WTC11 (cell line): ENCODE data around the gene ENTPD6. TPM values are rescaled to one million over a fixed set of nuclear protein-coding genes. Genes with fewer than 3 reads are reported as not detected.

Experiments
- ATAC-seq: fragments of 200-7000 bp; cut with Tn5 transposase; 2 replicates; pipeline ENCODE4 v1.10.0; 2021; ENCODE audit warnings: mild to moderate bottlenecking, moderate library complexity
- CTCF ChIA-PET: fragments of 300-600 bp; sonication (Branson Sonifier 250); formaldehyde crosslinking; loops from one replicate; lab custom pipeline; 2021; ENCODE audit warnings: antibody characterized with exemption; lab: Charles Lee
- POLR2A ChIA-PET: fragments of 350-600 bp; sonication (Branson Sonifier 250); formaldehyde crosslinking; loops from one replicate; lab custom pipeline; 2021; ENCODE audit warnings: antibody characterized with exemption; lab: Charles Lee
- DNase-seq: peaks from one replicate; pipeline ENCODE4 v3.0.0; 2021; ENCODE audit warnings: low spot score
- H3K27ac Mint-ChIP-seq: 2 replicates; pipeline ENCODE4 v1.8.0; 2021; ENCODE audit warnings: mixed read lengths
- H3K27me3 Mint-ChIP-seq: 2 replicates; pipeline ENCODE4 v1.8.0; 2021; ENCODE audit warnings: low read depth, mild to moderate bottlenecking, moderate library complexity, mixed read lengths
- H3K36me3 Mint-ChIP-seq: 2 replicates; pipeline ENCODE4 v1.8.0; 2021; ENCODE audit warnings: mixed read lengths
- H3K4me1 Mint-ChIP-seq: 2 replicates; pipeline ENCODE4 v1.8.0; 2022; ENCODE audit warnings: mixed read lengths
- H3K4me3 Mint-ChIP-seq: 2 replicates; pipeline ENCODE4 v1.8.0; 2021; ENCODE audit warnings: mild to moderate bottlenecking, moderate library complexity, mixed read lengths
- H3K9me3 Mint-ChIP-seq: 2 replicates; pipeline ENCODE4 v1.8.0; 2021; ENCODE audit warnings: mixed read lengths
- AR ChIP-seq: fragments of 250-450 bp; sonication (Bioruptor Pico); IDR thresholded peaks from 2 replicates; pipeline ENCODE4 v1.9.0; 2021; ENCODE audit warnings: mild to moderate bottlenecking
- ATF1 ChIP-seq: sonication (generic); formaldehyde crosslinking; IDR thresholded peaks from 2 replicates; pipeline ENCODE4 v1.8.1; 2023; ENCODE audit warnings: mild to moderate bottlenecking, moderate library complexity, missing genetic modification reagents
- CBFB ChIP-seq: sonication (generic); formaldehyde crosslinking; IDR thresholded peaks from 2 replicates; pipeline ENCODE4 v1.8.1; 2022; ENCODE audit warnings: mild to moderate bottlenecking, low read depth, missing genetic modification reagents
- E2F5 ChIP-seq: sonication (generic); formaldehyde crosslinking; IDR thresholded peaks from 2 replicates; pipeline ENCODE4 v1.8.1; 2022; ENCODE audit warnings: mild to moderate bottlenecking, moderate library complexity, missing genetic modification reagents
- EMX1 ChIP-seq: fragments of 250-450 bp; sonication (Bioruptor Pico); IDR thresholded peaks from 2 replicates; pipeline ENCODE4 v1.8.0; 2021; ENCODE audit warnings: mild to moderate bottlenecking
- ERG ChIP-seq: fragments of 250-450 bp; sonication (Bioruptor Pico); IDR thresholded peaks from 2 replicates; pipeline ENCODE4 v1.8.0; 2021; ENCODE audit warnings: mild to moderate bottlenecking
- FOXK1 ChIP-seq: sonication (generic); formaldehyde crosslinking; IDR thresholded peaks from 2 replicates; pipeline ENCODE4 v1.8.0; 2022; ENCODE audit warnings: mild to moderate bottlenecking, moderate library complexity, missing genetic modification reagents
- FOXP1 ChIP-seq: sonication (generic); formaldehyde crosslinking; IDR thresholded peaks from 2 replicates; pipeline ENCODE4 v1.8.0; 2022; ENCODE audit warnings: missing genetic modification reagents, mild to moderate bottlenecking, moderate library complexity, borderline replicate concordance
- GRHL2 ChIP-seq: fragments of 250-450 bp; sonication (Bioruptor Pico); IDR thresholded peaks from 2 replicates; pipeline ENCODE4 v1.8.0; 2022; ENCODE audit warnings: mild to moderate bottlenecking, moderate library complexity; ENCODE audit not compliant: insufficient replicate concordance, severe bottlenecking
- GTF2I ChIP-seq: fragments of 250-450 bp; sonication (Bioruptor Pico); conservative IDR thresholded peaks from 2 replicates; pipeline ENCODE4 v1.4.0; 2021; ENCODE audit warnings: mild to moderate bottlenecking
- JUN ChIP-seq: sonication (generic); formaldehyde crosslinking; IDR thresholded peaks from 2 replicates; pipeline ENCODE4 v1.8.0; 2023; ENCODE audit warnings: mild to moderate bottlenecking, missing genetic modification reagents
- KAT7 ChIP-seq: sonication (generic); formaldehyde crosslinking; IDR thresholded peaks from 2 replicates; pipeline ENCODE4 v1.8.1; 2023; ENCODE audit warnings: missing genetic modification reagents, mild to moderate bottlenecking, borderline replicate concordance
- MXD4 ChIP-seq: fragments of 250-450 bp; sonication (Bioruptor Pico); IDR thresholded peaks from 2 replicates; pipeline ENCODE4 v1.8.0; 2021; ENCODE audit warnings: mild to moderate bottlenecking, moderate library complexity, borderline replicate concordance
- NR2C2 ChIP-seq: sonication (generic); formaldehyde crosslinking; IDR thresholded peaks from 2 replicates; pipeline ENCODE4 v1.8.0; 2022; ENCODE audit warnings: mild to moderate bottlenecking, missing genetic modification reagents
- OVOL2 ChIP-seq: fragments of 250-450 bp; sonication (Bioruptor Pico); IDR thresholded peaks from 2 replicates; pipeline ENCODE4 v1.9.0; 2021; ENCODE audit warnings: mild to moderate bottlenecking, borderline replicate concordance
- PRRX2 ChIP-seq: fragments of 250-450 bp; sonication (Bioruptor Pico); IDR thresholded peaks from 2 replicates; pipeline ENCODE4 v1.8.0; 2021; ENCODE audit warnings: mild to moderate bottlenecking
- SMAD4 ChIP-seq: sonication (generic); formaldehyde crosslinking; IDR thresholded peaks from 2 replicates; pipeline ENCODE4 v1.8.0; 2022; ENCODE audit warnings: mild to moderate bottlenecking, missing genetic modification reagents
- SP1 ChIP-seq: sonication (generic); formaldehyde crosslinking; conservative IDR thresholded peaks from 2 replicates; pipeline ENCODE4 v1.8.1; 2022; ENCODE audit warnings: missing genetic modification reagents
- TEAD4 ChIP-seq: sonication (generic); formaldehyde crosslinking; IDR thresholded peaks from 2 replicates; pipeline ENCODE4 v1.8.0; 2022; ENCODE audit warnings: mild to moderate bottlenecking, missing genetic modification reagents
- USF1 ChIP-seq: sonication (generic); formaldehyde crosslinking; IDR thresholded peaks from 2 replicates; pipeline ENCODE4 v1.8.0; 2022; ENCODE audit warnings: mild to moderate bottlenecking, missing genetic modification reagents
- ZMAT4 ChIP-seq: fragments of 250-450 bp; sonication (Bioruptor Pico); IDR thresholded peaks from 2 replicates; pipeline ENCODE4 v1.9.0; 2021; ENCODE audit warnings: mild to moderate bottlenecking
- ZNF138 ChIP-seq: sonication (generic); formaldehyde crosslinking; conservative IDR thresholded peaks from 2 replicates; pipeline ENCODE4 v1.8.1; 2022; ENCODE audit warnings: mild to moderate bottlenecking, moderate library complexity, missing genetic modification reagents
- ZNF219 ChIP-seq: sonication (generic); formaldehyde crosslinking; IDR thresholded peaks from 2 replicates; pipeline ENCODE4 v1.8.0; 2023; ENCODE audit warnings: missing genetic modification reagents, mild to moderate bottlenecking, borderline replicate concordance
- ZNF263 ChIP-seq: sonication (generic); formaldehyde crosslinking; IDR thresholded peaks from 2 replicates; pipeline ENCODE4 v1.8.1; 2022; ENCODE audit warnings: low read depth, mild to moderate bottlenecking, moderate library complexity, missing genetic modification reagents
- ZNF396 ChIP-seq: fragments of 250-450 bp; sonication (Bioruptor Pico); IDR thresholded peaks from 2 replicates; pipeline ENCODE4 v1.8.0; 2021; ENCODE audit warnings: mild to moderate bottlenecking, moderate library complexity, borderline replicate concordance
- ZNF425 ChIP-seq: fragments of 250-450 bp; sonication (Bioruptor Pico); conservative IDR thresholded peaks from 2 replicates; pipeline ENCODE4 v1.9.0; 2021; ENCODE audit warnings: mild to moderate bottlenecking
- ZNF512 ChIP-seq: sonication (generic); formaldehyde crosslinking; IDR thresholded peaks from 2 replicates; pipeline ENCODE4 v1.8.1; 2022; ENCODE audit warnings: missing genetic modification reagents, borderline replicate concordance
- total RNA-seq: library from RNA; stranded (reverse); gene quantifications from 3 replicates; pipeline ENCODE4 v1.2.3, GENCODE V29; 2021

Gene ENTPD6
- total RNA-seq, 1 experiment from 2014 or later = 56.9 TPM

- no peak for ATAC-seq
Observed at GRCh38 chr20:25211273-25211672, 15.8 kb downstream of the ENTPD6 start.

DNA sequence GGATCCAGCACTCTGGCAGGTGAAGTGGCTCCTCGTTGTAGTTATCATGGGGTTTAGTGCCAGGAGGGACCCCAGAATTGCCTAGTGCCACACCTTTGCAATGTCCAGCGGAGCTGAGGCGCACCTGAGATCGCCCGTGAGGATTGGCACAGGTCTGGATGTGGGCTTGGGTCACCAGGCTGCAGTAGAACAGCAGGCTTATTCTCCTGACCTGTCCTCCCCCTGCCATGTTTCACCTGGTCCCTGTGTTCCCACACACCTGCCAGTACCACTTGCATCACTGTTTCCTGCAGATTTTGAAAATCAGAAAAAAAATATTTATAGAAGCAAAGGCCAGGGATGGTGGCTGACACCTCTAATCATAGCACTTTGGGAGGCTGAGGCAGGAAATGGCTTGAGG, 16.7 kb downstream of the ENTPD6 start:
- Mint-ChIP-seq H3K27ac (no peak overlapping the region), H3K4me1 (no peaks in the 10 kb centered on the region), H3K36me3 (peaks cover 23% of the 10 kb centered on the region), H3K27me3 (no peaks in the 10 kb centered on the region), H3K4me3 (no peak overlapping the region), H3K9me3 (no peaks in the 10 kb centered on the region)
- ATAC-seq = no peak
- no peak for DNase-seq
- POLR2A ChIA-PET = no interaction called here
- CTCF ChIA-PET = no interaction called here
- TF ChIP-seq SP1 (CRISPR knock-in tag) (no peak), E2F5 (CRISPR knock-in tag) (no peak), GRHL2 (CRISPR knock-in tag) (no peak), ZMAT4 (CRISPR knock-in tag) (no peak), MXD4 (CRISPR knock-in tag) (no peak), ZNF138 (no peak), PRRX2 (CRISPR knock-in tag) (no peak), NR2C2 (CRISPR knock-in tag) (no peak), ATF1 (CRISPR knock-in tag) (no peak), ZNF396 (CRISPR knock-in tag) (no peak), USF1 (CRISPR knock-in tag) (no peak), AR (CRISPR knock-in tag) (no peak), EMX1 (no peak), FOXP1 (no peak), ZNF512 (CRISPR knock-in tag) (no peak), ZNF425 (CRISPR knock-in tag) (no peak), KAT7 (CRISPR knock-in tag) (no peak), ZNF263 (CRISPR knock-in tag) (no peak), GTF2I (CRISPR knock-in tag) (no peak)

More at GRCh38 chr20:25211273-25211672, 15.8 kb downstream of the ENTPD6 start:
- H3K36me3 Mint-ChIP-seq = peaks cover 21% of the 10 kb centered on the region
- TF ChIP-seq FOXK1 (CRISPR knock-in tag) (no peak), PRRX2 (CRISPR knock-in tag) (no peak), FOXP1 (no peak), OVOL2 (CRISPR knock-in tag) (no peak), TEAD4 (CRISPR knock-in tag) (no peak), SMAD4 (no peak), ERG (no peak), MXD4 (CRISPR knock-in tag) (no peak), ZNF219 (CRISPR knock-in tag) (no peak), JUN (CRISPR knock-in tag) (no peak), CBFB (CRISPR knock-in tag) (no peak)
- TF ChIP-seq, all 79 proteins: peak for 0
- no peaks in the 10 kb centered on the region for H3K9me3 Mint-ChIP-seq
- no peak for DNase-seq
- H3K4me1 Mint-ChIP-seq = no peaks in the 10 kb centered on the region
- ChIA-PET CTCF (interaction anchor here (0.6 kb wide), 1 partner anchor 180 kb away, joined by 5 read pairs; no protein-coding TSS in a partner anchor), POLR2A (no interaction called here)
- H3K4me3 Mint-ChIP-seq = no peak overlapping the region
- H3K27ac Mint-ChIP-seq = no peak overlapping the region
- no peaks in the 10 kb centered on the region for H3K27me3 Mint-ChIP-seq
